Ishikawa (cell line): ENCODE measurements around the gene CHEK2.

Source experiments
- CEBPB ChIP-seq: IDR thresholded peaks from 2 replicates; pipeline ENCODE4 v1.6.1; 2012
- FOXM1 ChIP-seq: IDR thresholded peaks from 2 replicates; pipeline ENCODE4 v1.6.1; 2012; ENCODE audit warnings: low read depth, borderline replicate concordance
- TEAD4 ChIP-seq: IDR thresholded peaks from 2 replicates; pipeline ENCODE4 v1.6.1; 2012
- YY1 ChIP-seq: IDR thresholded peaks from 2 replicates; pipeline ENCODE4 v1.6.1; 2012; ENCODE audit warnings: low read depth

DNA sequence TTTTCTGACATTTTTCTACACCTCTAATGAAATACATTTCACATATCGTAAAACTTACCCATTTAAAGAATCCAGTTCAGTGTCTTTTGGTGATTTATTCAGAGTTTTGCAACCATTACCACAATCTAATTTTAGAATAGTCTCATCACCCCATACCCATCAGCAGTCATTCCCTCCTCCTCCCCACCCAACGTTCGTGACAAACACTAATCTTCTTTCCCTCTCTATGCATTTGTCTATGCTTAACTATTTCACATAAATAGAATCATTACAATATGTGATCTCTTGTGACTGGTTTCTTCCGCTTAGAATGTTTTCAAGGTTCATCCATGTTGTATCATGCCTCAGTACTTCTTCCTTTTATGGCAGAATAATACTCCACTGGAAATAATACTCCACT is 71.5 kb downstream of the CHEK2 start:
- TF ChIP-seq CEBPB (no peak), FOXM1 (no peak), YY1 (no peak), TEAD4 (no peak)
